Suprapubic skin (tissue), 3 donors: ENCODE measurements around the gene MIA.

Experiments
- CTCF ChIP-seq, 2 donors: fragments of 200-600 bp in 1 of 2; fragments of 450-650 bp in 1 of 2; sonication (generic) in 1 of 2; IDR thresholded peaks; one replicate each; pipeline ENCODE4 v1.5.1; 2016 to 2019; ENCODE audit warnings: antibody characterized with exemption in 2 of 2, mild to moderate bottlenecking in 1 of 2, moderate library complexity in 1 of 2
- EP300 ChIP-seq: sonication (generic); formaldehyde crosslinking; IDR thresholded peaks from one replicate; pipeline ENCODE4 v1.6.1; 2017; ENCODE audit warnings: antibody characterized with exemption
- POLR2A ChIP-seq, 2 donors: fragments of 450-650 bp; IDR thresholded peaks; one replicate each; pipeline ENCODE4 v1.6.1; 2017; ENCODE audit warnings: antibody characterized with exemption in 2 of 2, mild to moderate bottlenecking in 2 of 2, moderate library complexity in 2 of 2

GRCh38 chr19:40752257-40752781 lies 23.0 kb upstream of the MIA start:
- no peak for TF ChIP-seq CTCF (IDR thresholded peaks at IDR 0.05)
- no peak for TF ChIP-seq POLR2A (IDR thresholded peaks at IDR 0.05)
- TF ChIP-seq EP300, result no peak
